K562 (cell line): ENCODE results near the gene PNP. TPM values are rescaled to one million over a fixed set of nuclear protein-coding genes. Genes with fewer than 3 reads are reported as not detected.

ENCODE experiments used
- HNRNPK ChIP-seq: fragments of 200-400 bp; formaldehyde crosslinking; IDR thresholded peaks from one replicate; pipeline ENCODE4 v1.6.1; 2018; ENCODE audit warnings: mild to moderate bottlenecking, low read depth, low read length; ENCODE audit not compliant: poor library complexity, severe bottlenecking
- SMAD2 ChIP-seq: fragments of 150-350 bp; IDR thresholded peaks from 2 replicates; pipeline ENCODE4 v1.6.1; 2014; ENCODE audit warnings: low read depth, mild to moderate bottlenecking, low read length
- SP1 ChIP-seq: sonication (generic); formaldehyde crosslinking; IDR thresholded peaks from 2 replicates; pipeline ENCODE4 v1.8.1; 2022; ENCODE audit warnings: mild to moderate bottlenecking, missing genetic modification reagents
- ZC3H11A ChIP-seq: IDR thresholded peaks from 2 replicates; pipeline ENCODE4 v1.6.1; 2012; ENCODE audit warnings: low read depth, low read length, improper control_type of control experiment
- ZFP1 ChIP-seq: fragments of 450-650 bp; formaldehyde crosslinking; IDR thresholded peaks from 2 replicates; pipeline ENCODE4 v1.4.0; 2020; ENCODE audit warnings: mild to moderate bottlenecking, mixed read lengths
- ZNF76 ChIP-seq: fragments of 250-450 bp; sonication (Bioruptor Pico); IDR thresholded peaks from 2 replicates; pipeline ENCODE4 v1.4.0; 2020; ENCODE audit warnings: mild to moderate bottlenecking, moderate library complexity, borderline replicate concordance
- polyA plus RNA-seq, 8 experiments: library from polyadenylated mRNA; depleted of rRNA in 4 of 8; stranded (reverse) in 5 of 8; unstranded in 3 of 8; fragments of >200 nt; fragmentation: Nextera tagmentation in 2 of 8; fragmentation: Illumina TruSeq in 1 of 8; extraction: Ambion mirVana in 2 of 8; extraction: Trizol in 1 of 8; gene quantifications; 2 replicates each; pipeline versions ENCODE4 v1.2.1 to v1.2.3, GENCODE V29; 2011 to 2014; ENCODE audit warnings: inconsistent platforms in 1 of 8, missing spikeins in 1 of 8
- total RNA-seq, 7 experiments: library from RNA; depleted of rRNA in 6 of 7; stranded (reverse); fragments of >200 nt in 6 of 7; fragmentation: Illumina TruSeq in 2 of 7; extraction: Trizol in 2 of 7; gene quantifications; 2 replicates each; pipeline versions ENCODE4 v1.2.1 to v1.2.3, GENCODE V29; 2011 to 2021; ENCODE audit warnings: low replicate concordance in 1 of 7
- TF ChIP-seq, protein P1 (sequence below), 2 experiments: fragments of 150-350 bp in 1 of 2; IDR thresholded peaks; 2 replicates each; pipeline ENCODE4 v1.6.1; 2012 to 2016; ENCODE audit warnings: low read depth in 2 of 2, low read length in 2 of 2, mild to moderate bottlenecking in 1 of 2, moderate library complexity in 1 of 2
- TF ChIP-seq, protein P2 (sequence below), 2 experiments: fragments of 450-650 bp; conservative IDR thresholded peaks; 2 replicates each; pipeline ENCODE4 v1.6.1; 2017; ENCODE audit warnings: mild to moderate bottlenecking in 2 of 2, moderate library complexity in 2 of 2
- TF ChIP-seq, protein P3 (sequence below): fragments of 450-650 bp; IDR thresholded peaks from 2 replicates; pipeline ENCODE4 v1.6.1; 2016; ENCODE audit warnings: mild to moderate bottlenecking, moderate library complexity

Gene PNP
- total and polyA plus RNA-seq, 9 of the 15 experiments (the other 6 are each of a cell fraction or from before 2014, with no cell fraction given), result 92.5 to 288 (median 137) TPM

DNA sequence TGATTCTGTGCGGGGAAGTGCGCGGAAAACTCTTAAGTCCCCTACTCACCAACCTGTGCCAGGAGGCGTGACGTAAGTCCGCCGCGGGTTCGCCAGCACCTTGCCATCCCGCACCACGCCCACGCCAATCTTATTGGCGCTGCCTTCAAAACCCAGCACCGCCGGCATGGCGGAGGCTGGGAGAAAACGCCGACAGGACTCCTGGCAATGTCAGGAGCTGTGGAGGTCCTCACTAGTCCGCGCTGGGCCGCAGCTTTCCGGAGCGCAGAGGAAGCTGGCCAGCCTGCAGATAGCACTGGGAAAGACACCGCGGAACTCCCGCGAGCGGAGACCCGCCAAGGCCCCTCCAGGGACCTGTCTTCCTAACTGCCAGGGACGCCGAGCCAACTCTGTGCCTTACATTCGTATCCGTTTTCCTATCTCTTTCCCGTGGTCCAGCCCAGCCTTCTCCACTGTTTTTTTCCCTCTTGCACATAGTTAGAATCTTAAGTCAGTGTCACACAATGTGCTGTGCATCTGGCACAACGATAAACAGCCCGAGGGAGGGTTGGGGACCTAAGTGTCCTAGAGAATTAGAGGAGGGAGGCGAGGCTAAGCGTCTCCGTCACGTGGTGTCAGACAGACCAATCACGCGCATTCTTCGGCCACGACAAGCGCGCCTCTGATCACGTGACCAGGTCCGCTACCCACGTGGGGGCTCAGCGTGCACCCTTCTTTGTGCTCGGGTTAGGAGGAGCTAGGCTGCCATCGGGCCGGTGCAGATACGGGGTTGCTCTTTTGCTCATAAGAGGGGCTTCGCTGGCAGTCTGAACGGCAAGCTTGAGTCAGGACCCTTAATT lies 14.5 kb upstream of the PNP start, which contains the start of the genes APEX1 and OSGEP (continued):
- TF ChIP-seq, protein P1, sequence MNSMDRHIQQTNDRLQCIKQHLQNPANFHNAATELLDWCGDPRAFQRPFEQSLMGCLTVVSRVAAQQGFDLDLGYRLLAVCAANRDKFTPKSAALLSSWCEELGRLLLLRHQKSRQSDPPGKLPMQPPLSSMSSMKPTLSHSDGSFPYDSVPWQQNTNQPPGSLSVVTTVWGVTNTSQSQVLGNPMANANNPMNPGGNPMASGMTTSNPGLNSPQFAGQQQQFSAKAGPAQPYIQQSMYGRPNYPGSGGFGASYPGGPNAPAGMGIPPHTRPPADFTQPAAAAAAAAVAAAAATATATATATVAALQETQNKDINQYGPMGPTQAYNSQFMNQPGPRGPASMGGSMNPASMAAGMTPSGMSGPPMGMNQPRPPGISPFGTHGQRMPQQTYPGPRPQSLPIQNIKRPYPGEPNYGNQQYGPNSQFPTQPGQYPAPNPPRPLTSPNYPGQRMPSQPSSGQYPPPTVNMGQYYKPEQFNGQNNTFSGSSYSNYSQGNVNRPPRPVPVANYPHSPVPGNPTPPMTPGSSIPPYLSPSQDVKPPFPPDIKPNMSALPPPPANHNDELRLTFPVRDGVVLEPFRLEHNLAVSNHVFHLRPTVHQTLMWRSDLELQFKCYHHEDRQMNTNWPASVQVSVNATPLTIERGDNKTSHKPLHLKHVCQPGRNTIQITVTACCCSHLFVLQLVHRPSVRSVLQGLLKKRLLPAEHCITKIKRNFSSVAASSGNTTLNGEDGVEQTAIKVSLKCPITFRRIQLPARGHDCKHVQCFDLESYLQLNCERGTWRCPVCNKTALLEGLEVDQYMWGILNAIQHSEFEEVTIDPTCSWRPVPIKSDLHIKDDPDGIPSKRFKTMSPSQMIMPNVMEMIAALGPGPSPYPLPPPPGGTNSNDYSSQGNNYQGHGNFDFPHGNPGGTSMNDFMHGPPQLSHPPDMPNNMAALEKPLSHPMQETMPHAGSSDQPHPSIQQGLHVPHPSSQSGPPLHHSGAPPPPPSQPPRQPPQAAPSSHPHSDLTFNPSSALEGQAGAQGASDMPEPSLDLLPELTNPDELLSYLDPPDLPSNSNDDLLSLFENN (IDR thresholded peaks at IDR 0.05; ENCODE audit: low read depth in 2 of 2, low read length in 2 of 2), result no peak
- peak; percentile 62 for TF ChIP-seq SP1 (CRISPR knock-in tag)
- TF ChIP-seq, protein P2, sequence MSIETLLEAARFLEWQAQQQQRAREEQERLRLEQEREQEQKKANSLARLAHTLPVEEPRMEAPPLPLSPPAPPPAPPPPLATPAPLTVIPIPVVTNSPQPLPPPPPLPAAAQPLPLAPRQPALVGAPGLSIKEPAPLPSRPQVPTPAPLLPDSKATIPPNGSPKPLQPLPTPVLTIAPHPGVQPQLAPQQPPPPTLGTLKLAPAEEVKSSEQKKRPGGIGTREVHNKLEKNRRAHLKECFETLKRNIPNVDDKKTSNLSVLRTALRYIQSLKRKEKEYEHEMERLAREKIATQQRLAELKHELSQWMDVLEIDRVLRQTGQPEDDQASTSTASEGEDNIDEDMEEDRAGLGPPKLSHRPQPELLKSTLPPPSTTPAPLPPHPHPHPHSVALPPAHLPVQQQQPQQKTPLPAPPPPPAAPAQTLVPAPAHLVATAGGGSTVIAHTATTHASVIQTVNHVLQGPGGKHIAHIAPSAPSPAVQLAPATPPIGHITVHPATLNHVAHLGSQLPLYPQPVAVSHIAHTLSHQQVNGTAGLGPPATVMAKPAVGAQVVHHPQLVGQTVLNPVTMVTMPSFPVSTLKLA (conservative IDR thresholded peaks at IDR 0.05), result peak; percentile 99
- TF ChIP-seq, protein P3, sequence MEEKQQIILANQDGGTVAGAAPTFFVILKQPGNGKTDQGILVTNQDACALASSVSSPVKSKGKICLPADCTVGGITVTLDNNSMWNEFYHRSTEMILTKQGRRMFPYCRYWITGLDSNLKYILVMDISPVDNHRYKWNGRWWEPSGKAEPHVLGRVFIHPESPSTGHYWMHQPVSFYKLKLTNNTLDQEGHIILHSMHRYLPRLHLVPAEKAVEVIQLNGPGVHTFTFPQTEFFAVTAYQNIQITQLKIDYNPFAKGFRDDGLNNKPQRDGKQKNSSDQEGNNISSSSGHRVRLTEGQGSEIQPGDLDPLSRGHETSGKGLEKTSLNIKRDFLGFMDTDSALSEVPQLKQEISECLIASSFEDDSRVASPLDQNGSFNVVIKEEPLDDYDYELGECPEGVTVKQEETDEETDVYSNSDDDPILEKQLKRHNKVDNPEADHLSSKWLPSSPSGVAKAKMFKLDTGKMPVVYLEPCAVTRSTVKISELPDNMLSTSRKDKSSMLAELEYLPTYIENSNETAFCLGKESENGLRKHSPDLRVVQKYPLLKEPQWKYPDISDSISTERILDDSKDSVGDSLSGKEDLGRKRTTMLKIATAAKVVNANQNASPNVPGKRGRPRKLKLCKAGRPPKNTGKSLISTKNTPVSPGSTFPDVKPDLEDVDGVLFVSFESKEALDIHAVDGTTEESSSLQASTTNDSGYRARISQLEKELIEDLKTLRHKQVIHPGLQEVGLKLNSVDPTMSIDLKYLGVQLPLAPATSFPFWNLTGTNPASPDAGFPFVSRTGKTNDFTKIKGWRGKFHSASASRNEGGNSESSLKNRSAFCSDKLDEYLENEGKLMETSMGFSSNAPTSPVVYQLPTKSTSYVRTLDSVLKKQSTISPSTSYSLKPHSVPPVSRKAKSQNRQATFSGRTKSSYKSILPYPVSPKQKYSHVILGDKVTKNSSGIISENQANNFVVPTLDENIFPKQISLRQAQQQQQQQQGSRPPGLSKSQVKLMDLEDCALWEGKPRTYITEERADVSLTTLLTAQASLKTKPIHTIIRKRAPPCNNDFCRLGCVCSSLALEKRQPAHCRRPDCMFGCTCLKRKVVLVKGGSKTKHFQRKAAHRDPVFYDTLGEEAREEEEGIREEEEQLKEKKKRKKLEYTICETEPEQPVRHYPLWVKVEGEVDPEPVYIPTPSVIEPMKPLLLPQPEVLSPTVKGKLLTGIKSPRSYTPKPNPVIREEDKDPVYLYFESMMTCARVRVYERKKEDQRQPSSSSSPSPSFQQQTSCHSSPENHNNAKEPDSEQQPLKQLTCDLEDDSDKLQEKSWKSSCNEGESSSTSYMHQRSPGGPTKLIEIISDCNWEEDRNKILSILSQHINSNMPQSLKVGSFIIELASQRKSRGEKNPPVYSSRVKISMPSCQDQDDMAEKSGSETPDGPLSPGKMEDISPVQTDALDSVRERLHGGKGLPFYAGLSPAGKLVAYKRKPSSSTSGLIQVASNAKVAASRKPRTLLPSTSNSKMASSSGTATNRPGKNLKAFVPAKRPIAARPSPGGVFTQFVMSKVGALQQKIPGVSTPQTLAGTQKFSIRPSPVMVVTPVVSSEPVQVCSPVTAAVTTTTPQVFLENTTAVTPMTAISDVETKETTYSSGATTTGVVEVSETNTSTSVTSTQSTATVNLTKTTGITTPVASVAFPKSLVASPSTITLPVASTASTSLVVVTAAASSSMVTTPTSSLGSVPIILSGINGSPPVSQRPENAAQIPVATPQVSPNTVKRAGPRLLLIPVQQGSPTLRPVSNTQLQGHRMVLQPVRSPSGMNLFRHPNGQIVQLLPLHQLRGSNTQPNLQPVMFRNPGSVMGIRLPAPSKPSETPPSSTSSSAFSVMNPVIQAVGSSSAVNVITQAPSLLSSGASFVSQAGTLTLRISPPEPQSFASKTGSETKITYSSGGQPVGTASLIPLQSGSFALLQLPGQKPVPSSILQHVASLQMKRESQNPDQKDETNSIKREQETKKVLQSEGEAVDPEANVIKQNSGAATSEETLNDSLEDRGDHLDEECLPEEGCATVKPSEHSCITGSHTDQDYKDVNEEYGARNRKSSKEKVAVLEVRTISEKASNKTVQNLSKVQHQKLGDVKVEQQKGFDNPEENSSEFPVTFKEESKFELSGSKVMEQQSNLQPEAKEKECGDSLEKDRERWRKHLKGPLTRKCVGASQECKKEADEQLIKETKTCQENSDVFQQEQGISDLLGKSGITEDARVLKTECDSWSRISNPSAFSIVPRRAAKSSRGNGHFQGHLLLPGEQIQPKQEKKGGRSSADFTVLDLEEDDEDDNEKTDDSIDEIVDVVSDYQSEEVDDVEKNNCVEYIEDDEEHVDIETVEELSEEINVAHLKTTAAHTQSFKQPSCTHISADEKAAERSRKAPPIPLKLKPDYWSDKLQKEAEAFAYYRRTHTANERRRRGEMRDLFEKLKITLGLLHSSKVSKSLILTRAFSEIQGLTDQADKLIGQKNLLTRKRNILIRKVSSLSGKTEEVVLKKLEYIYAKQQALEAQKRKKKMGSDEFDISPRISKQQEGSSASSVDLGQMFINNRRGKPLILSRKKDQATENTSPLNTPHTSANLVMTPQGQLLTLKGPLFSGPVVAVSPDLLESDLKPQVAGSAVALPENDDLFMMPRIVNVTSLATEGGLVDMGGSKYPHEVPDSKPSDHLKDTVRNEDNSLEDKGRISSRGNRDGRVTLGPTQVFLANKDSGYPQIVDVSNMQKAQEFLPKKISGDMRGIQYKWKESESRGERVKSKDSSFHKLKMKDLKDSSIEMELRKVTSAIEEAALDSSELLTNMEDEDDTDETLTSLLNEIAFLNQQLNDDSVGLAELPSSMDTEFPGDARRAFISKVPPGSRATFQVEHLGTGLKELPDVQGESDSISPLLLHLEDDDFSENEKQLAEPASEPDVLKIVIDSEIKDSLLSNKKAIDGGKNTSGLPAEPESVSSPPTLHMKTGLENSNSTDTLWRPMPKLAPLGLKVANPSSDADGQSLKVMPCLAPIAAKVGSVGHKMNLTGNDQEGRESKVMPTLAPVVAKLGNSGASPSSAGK, result peak; percentile 91
- no peak for TF ChIP-seq ZC3H11A
- no peak for TF ChIP-seq ZFP1 (CRISPR knock-in tag)
- TF ChIP-seq HNRNPK, result no peak
- TF ChIP-seq ZNF76 (CRISPR knock-in tag), result peak; percentile 66; the same call in 1 of the 2 replicates
- TF ChIP-seq SMAD2, result no peak
